Upper lobe of left lung (tissue), 4 donors: Measurements from ENCODE around the gene DPP6.

Source experiments
- EP300 ChIP-seq, 4 donors: sonication (generic); formaldehyde crosslinking; IDR thresholded peaks; one replicate each; pipeline ENCODE4 v1.5.1; 2017; ENCODE audit warnings: antibody characterized with exemption in 4 of 4, control low read depth in 2 of 4
- POLR2A ChIP-seq, 4 donors: fragments of 450-650 bp; IDR thresholded peaks; one replicate each; pipeline ENCODE4 v1.5.1; 2016 to 2017; ENCODE audit warnings: antibody characterized with exemption in 4 of 4, mild to moderate bottlenecking in 2 of 4

- no peak for TF ChIP-seq POLR2A (IDR thresholded peaks at IDR 0.05)
- TF ChIP-seq EP300 (IDR thresholded peaks at IDR 0.05): no peak
These were observed 859.2 kb downstream of the DPP6 start for GRCh38 chr7:154911411-154911810.
